ENCODE data around the gene DYNLRB1. TPM values are rescaled to one million over a fixed set of nuclear protein-coding genes. Genes with fewer than 3 reads are reported as not detected.

Gene DYNLRB1
- total RNA-seq, 2 experiments from 2014 or later, result 88.5 to 93.6 TPM

GRCh38 chr20:34582221-34582620 is 66.0 kb downstream of the DYNLRB1 start:
- no peak for DNase-seq
- ATAC-seq, result no peak
- no peaks in the 10 kb centered on the region for H3K9me3 Mint-ChIP-seq (ENCODE audit: low read depth)
- H3K36me3 Mint-ChIP-seq, result peaks cover 3% of the 10 kb centered on the region
- peaks cover 28% of the 10 kb centered on the region for H3K4me1 Mint-ChIP-seq
- no peak overlapping the region for H3K4me3 Mint-ChIP-seq
- CTCF ChIA-PET, result no interaction called here
- H3K27ac Mint-ChIP-seq, result peak overlapping the region; percentile 50
- no peaks in the 10 kb centered on the region for H3K27me3 Mint-ChIP-seq

- Mint-ChIP-seq H3K27ac (no peak overlapping the region), H3K36me3 (peaks cover 3% of the 10 kb centered on the region)
Measured at GRCh38 chr20:34582911-34583310, 66.7 kb downstream of the DYNLRB1 start.

GRCh38 chr20:34583544-34583943 is 67.3 kb downstream of the DYNLRB1 start:
- peaks cover 28% of the 10 kb centered on the region for H3K4me1 Mint-ChIP-seq
- ATAC-seq, result no peak
- CTCF ChIA-PET, result interaction anchor here (0.5 to 1.2 kb wide), 3 partner anchors 186 to 864 kb away, joined by 3 to 4 read pairs (median 3); no protein-coding TSS in a partner anchor
- peaks cover 3% of the 10 kb centered on the region for H3K36me3 Mint-ChIP-seq
- no peaks in the 10 kb centered on the region for H3K27me3 Mint-ChIP-seq
- no peaks in the 10 kb centered on the region for H3K9me3 Mint-ChIP-seq (ENCODE audit: low read depth)
- H3K4me3 Mint-ChIP-seq, result no peak overlapping the region
- no peak overlapping the region for H3K27ac Mint-ChIP-seq
- DNase-seq, result no peak

More at GRCh38 chr20:34582911-34583310, 66.7 kb downstream of the DYNLRB1 start:
- CTCF ChIA-PET, result no interaction called here
- no peak for DNase-seq
- peaks cover 28% of the 10 kb centered on the region for H3K4me1 Mint-ChIP-seq
- no peaks in the 10 kb centered on the region for H3K9me3 Mint-ChIP-seq (ENCODE audit: low read depth)
- H3K27me3 Mint-ChIP-seq, result no peaks in the 10 kb centered on the region
- no peak overlapping the region for H3K4me3 Mint-ChIP-seq
- ATAC-seq, result no peak

GRCh38 chr20:34585019-34585418 is 68.8 kb downstream of the DYNLRB1 start:
- no peak overlapping the region for H3K4me3 Mint-ChIP-seq
- H3K36me3 Mint-ChIP-seq, result peaks cover 3% of the 10 kb centered on the region
- peaks cover 21% of the 10 kb centered on the region for H3K4me1 Mint-ChIP-seq
- no peak for ATAC-seq
- no peaks in the 10 kb centered on the region for H3K27me3 Mint-ChIP-seq
- CTCF ChIA-PET, result no interaction called here
- H3K9me3 Mint-ChIP-seq (ENCODE audit: low read depth), result no peaks in the 10 kb centered on the region
- H3K27ac Mint-ChIP-seq, result no peak overlapping the region
- no peak for DNase-seq

- H3K27me3 Mint-ChIP-seq, result no peaks in the 10 kb centered on the region
- H3K36me3 Mint-ChIP-seq, result peaks cover 3% of the 10 kb centered on the region
- peaks cover 7% of the 10 kb centered on the region for H3K4me1 Mint-ChIP-seq
- H3K27ac Mint-ChIP-seq, result no peak overlapping the region
- DNase-seq (no peak), ATAC-seq (no peak)
- H3K9me3 Mint-ChIP-seq (ENCODE audit: low read depth), result no peaks in the 10 kb centered on the region
- H3K4me3 Mint-ChIP-seq, result no peak overlapping the region
- CTCF ChIA-PET, result no interaction called here
Measured at GRCh38 chr20:34586488-34587163, 70.4 kb downstream of the DYNLRB1 start.

Other genes starting within 250 kb of the DYNLRB1 start
- gene AHCY, start 213.1 kb upstream of the DYNLRB1 start, total RNA-seq, result 10 to 100 TPM; 74.3 to 95.5 TPM
- 10 to 100 TPM; 51.6 to 57.9 TPM for gene ITCH, start 153.1 kb upstream of the DYNLRB1 start, total RNA-seq
- 1 to 10 TPM; 4.7 to 5.2 TPM for gene MAP1LC3A, start 42.3 kb downstream of the DYNLRB1 start, total RNA-seq
- gene PIGU, start 160.7 kb downstream of the DYNLRB1 start, total RNA-seq, result 10 to 100 TPM; 20.5 to 20.7 TPM
- gene TP53INP2, start 187.9 kb downstream of the DYNLRB1 start, total RNA-seq, result 1 to 10 TPM; 1.4 to 2.4 TPM

Data from activated CD8-positive, alpha-beta memory T cell treated with anti-CD3 and anti-CD28 coated beads, Interleukin-2, amount 10 ng/mL, durations not matched to agents 7 days and 5 days (primary cell).